Thymus (tissue), 11 donors: ENCODE results near the gene ARHGEF7. TPM values are rescaled to one million over a fixed set of nuclear protein-coding genes. Genes with fewer than 3 reads are reported as not detected.

Source experiments
- DNase-seq, 9 donors: peaks; one replicate each; pipeline ENCODE4 v3.0.0-alpha.2; 2013; ENCODE audit warnings: low spot score in 9 of 9, low read depth in 6 of 9, missing footprints in 1 of 9
- H3K27ac ChIP-seq, 2 donors: one replicate each; pipeline ENCODE4 v1.5.1; 2013; ENCODE audit warnings: control low read depth in 1 of 2, low read depth in 1 of 2, low read length in 1 of 2, mild to moderate bottlenecking in 1 of 2, moderate library complexity in 1 of 2
- H3K27me3 ChIP-seq, 2 donors: one replicate each; pipeline ENCODE4 v1.5.1; 2013; ENCODE audit warnings: low read length in 1 of 2; ENCODE audit not compliant: control insufficient read depth in 2 of 2, insufficient read depth in 1 of 2
- H3K36me3 ChIP-seq, 2 donors: one replicate each; pipeline ENCODE4 v1.5.1; 2013; ENCODE audit warnings: low read length in 1 of 2, mild to moderate bottlenecking in 1 of 2, moderate library complexity in 1 of 2; ENCODE audit not compliant: control insufficient read depth in 2 of 2, insufficient read depth in 2 of 2
- H3K4me1 ChIP-seq, 2 donors: one replicate each; pipeline ENCODE4 v1.5.1; 2013; ENCODE audit warnings: low read length in 2 of 2; ENCODE audit not compliant: control insufficient read depth in 2 of 2, insufficient read depth in 2 of 2
- H3K4me3 ChIP-seq, 2 donors: one replicate each; pipeline ENCODE4 v1.5.1; 2013; ENCODE audit warnings: low read length in 2 of 2, control low read depth in 1 of 2, mild to moderate bottlenecking in 1 of 2
- H3K9me3 ChIP-seq, 2 donors: one replicate each; pipeline ENCODE4 v1.5.1; 2013; ENCODE audit warnings: low read length in 1 of 2, mild to moderate bottlenecking in 1 of 2; ENCODE audit not compliant: control insufficient read depth in 2 of 2, insufficient read depth in 1 of 2
- WGBS: extraction: QIAGEN DNeasy Blood & Tissue Kit; methylation state at CpG from one replicate; pipeline ENCODE4 v1.1.7; 2013; 5-methylcytosine and 5-hydroxymethylcytosine counted together
- polyA plus RNA-seq: library from polyadenylated mRNA; stranded (reverse); fragments of 200-250 nt; gene quantifications from one replicate; pipeline ENCODE4 v1.2.3, GENCODE V29; 2013
- total RNA-seq: library from RNA; stranded (reverse); fragments of 120-200 nt; gene quantifications from one replicate; pipeline ENCODE4 v1.2.4, GENCODE V29; 2013
- donor health status: healthy.

ARHGEF7 gene
- total and polyA plus RNA-seq, 2 donors = 60.4 to 71.9 TPM

- no peaks in the 10 kb centered on the region for H3K4me1 ChIP-seq
- peaks cover 5 to 62% of the 10 kb centered on the region in 2 donors for H3K27me3 ChIP-seq
- DNase-seq = no peak
- no peaks in the 10 kb centered on the region for H3K36me3 ChIP-seq
- H3K4me3 ChIP-seq = no peak overlapping the region
- 89% methylated on average over 9 of the region's 9 CpGs for WGBS
- no peak overlapping the region for H3K27ac ChIP-seq
- H3K9me3 ChIP-seq = no peaks in the 10 kb centered on the region
These were observed 21.5 kb upstream of the ARHGEF7 start for GRCh38 chr13:111093634-111094033.

DNA sequence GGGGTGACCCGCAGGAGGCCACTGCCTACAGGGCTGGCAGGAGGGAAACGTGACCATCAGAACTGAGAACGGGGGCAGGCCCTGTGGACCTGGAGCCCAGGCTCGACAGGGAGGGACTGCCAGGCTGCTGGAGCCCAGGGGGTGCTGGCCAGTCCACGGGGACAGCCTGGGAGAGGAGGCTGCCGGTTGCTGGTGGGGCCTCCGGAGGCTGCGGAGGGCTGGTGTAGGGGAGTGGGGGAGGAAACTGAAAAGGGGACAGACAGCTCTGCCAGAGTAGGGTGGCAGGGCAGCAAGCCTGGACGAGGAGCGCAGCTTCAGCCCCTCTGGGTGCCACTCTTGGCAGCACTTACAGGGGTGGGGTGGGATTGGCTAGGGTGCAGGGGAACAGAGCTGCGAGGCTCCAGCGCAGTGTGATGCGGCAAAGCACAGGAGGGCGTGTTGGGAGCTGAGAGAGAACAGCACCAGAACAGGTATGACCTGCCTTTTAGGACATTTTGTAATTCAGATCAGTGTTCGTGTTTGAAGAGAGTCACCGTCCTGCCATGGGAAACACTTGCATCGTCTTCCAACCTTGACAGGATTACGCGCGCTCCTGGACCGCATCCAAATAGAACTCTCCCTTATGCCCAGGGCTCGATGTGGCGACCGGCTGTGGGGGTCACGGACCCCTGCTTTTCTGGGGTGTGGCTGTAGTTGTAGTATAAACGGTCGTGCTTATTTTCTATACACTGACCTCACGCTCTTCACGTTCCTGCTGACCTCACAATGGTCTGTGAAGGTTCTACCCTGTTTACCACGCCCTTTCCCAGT, 19.9 kb upstream of the ARHGEF7 start:
- no peaks in the 10 kb centered on the region for H3K36me3 ChIP-seq
- no peaks in the 10 kb centered on the region for H3K4me1 ChIP-seq
- DNase-seq = no peak
- H3K27ac ChIP-seq = no peak overlapping the region
- H3K4me3 ChIP-seq = no peak overlapping the region
- peaks cover 5 to 62% of the 10 kb centered on the region in 2 donors for H3K27me3 ChIP-seq
- no peaks in the 10 kb centered on the region for H3K9me3 ChIP-seq
- WGBS = 86% methylated on average over 30 of the region's 30 CpGs

DNA sequence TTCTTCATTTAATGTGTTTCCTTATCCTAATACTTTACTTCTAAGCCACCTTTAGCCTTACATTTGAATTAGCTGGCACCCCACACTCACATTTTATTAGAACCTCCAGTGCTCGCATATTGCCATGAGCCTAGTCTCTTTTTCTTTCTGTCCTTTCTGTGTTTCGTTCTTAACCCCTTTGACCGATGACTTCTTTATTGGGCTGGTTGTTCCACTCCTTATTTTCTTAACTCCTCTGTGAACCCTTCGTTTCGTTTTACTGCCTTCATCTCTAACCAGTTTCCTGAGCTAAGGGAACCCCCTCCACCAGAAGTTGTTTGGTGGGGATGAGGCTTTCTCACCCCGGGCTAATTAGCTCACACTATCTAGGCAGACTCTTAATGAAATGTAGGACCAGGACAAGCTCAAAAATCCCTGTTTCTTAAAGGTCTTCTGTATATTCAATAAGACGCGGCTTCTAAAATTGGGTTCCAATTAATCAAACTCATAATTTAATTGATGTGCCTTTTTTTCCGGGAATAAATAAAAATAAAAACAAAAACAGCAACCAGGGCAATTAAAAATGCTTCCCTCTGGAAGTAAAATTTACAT, 19.1 kb upstream of the ARHGEF7 start:
- 64% methylated on average over 9 of the region's 9 CpGs for WGBS
- Histone ChIP-seq H3K9me3 (no peaks in the 10 kb centered on the region), H3K27ac (no peak overlapping the region), H3K4me1 (no peaks in the 10 kb centered on the region), H3K36me3 (no peaks in the 10 kb centered on the region), H3K27me3 (peaks cover 5 to 62% of the 10 kb centered on the region in 2 donors), H3K4me3 (no peak overlapping the region)
- no peak for DNase-seq

DNA sequence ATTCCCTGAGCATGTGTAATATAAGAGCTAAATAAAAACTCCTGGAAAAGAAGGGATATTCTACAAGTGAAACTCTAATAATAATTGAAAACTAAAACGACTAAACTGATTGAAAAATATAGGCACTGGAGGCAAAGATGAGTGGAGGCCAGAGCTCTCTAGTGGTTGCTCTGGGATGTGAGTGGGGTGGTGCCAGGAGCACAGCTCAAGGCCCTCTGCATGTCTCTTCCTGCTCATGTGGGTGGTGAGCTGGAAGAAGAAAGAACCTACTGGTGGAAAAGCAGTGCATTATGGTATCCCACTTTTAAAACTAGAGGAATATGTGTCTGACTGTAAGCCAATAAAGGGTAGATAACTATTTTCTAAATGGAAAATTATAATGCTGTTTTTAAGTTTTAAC, 15.8 kb upstream of the ARHGEF7 start:
- H3K27me3 ChIP-seq = peaks cover 1 to 36% of the 10 kb centered on the region in 2 donors
- no peak overlapping the region for H3K27ac ChIP-seq
- no peaks in the 10 kb centered on the region for H3K9me3 ChIP-seq
- DNase-seq = no peak
- WGBS = 73% methylated on average over 1 of the region's 1 CpG
- H3K36me3 ChIP-seq = no peaks in the 10 kb centered on the region
- no peaks in the 10 kb centered on the region for H3K4me1 ChIP-seq
- H3K4me3 ChIP-seq = no peak overlapping the region

DNA sequence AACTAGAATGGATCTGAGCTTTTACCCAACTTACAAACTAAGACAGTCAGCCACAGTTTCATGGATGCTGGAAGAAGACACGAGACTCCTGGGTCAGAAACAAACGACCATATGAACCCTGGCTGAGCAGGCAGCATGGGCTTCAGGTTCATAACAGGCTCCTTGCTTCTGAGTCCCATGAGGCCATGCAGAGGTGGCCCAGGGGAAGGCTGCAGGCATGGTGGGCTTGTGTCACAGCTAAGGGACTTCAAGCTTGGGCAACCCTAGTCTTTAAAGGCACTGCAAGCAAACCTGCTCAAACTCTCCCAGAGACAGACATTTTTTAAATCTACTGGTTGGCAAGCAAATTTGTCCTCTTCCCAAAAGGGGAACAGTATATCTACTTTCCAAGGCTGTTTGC, 5.1 kb upstream of the ARHGEF7 start:
- WGBS = 79% methylated on average over 2 of the region's 2 CpGs

GRCh38 chr13:111111376-111111937, 3.7 kb upstream of the ARHGEF7 start:
- WGBS = 92% methylated on average over 7 of the region's 7 CpGs
- Histone ChIP-seq H3K4me1 (peaks cover 0 to 13% of the 10 kb centered on the region in 2 donors), H3K36me3 (no peaks in the 10 kb centered on the region), H3K9me3 (peaks cover 0 to 2% of the 10 kb centered on the region in 2 donors), H3K4me3 (no peak overlapping the region), H3K27ac (no peak overlapping the region), H3K27me3 (peaks cover 55 to 69% of the 10 kb centered on the region in 2 donors)
- DNase-seq = no peak

More for the DNA sequence above, 5.1 kb upstream of the ARHGEF7 start:
- Histone ChIP-seq H3K4me1 (peaks cover 0 to 7% of the 10 kb centered on the region in 2 donors), H3K27me3 (peaks cover 44 to 59% of the 10 kb centered on the region in 2 donors), H3K27ac (no peak overlapping the region), H3K4me3 (no peak overlapping the region), H3K36me3 (no peaks in the 10 kb centered on the region), H3K9me3 (peaks cover 0 to 2% of the 10 kb centered on the region in 2 donors)
- no peak for DNase-seq

GRCh38 chr13:111112196-111112595, 2.9 kb upstream of the ARHGEF7 start:
- Histone ChIP-seq H3K9me3 (peaks cover 0 to 2% of the 10 kb centered on the region in 2 donors), H3K27ac (no peak overlapping the region), H3K27me3 (peaks cover 57 to 77% of the 10 kb centered on the region in 2 donors), H3K36me3 (no peaks in the 10 kb centered on the region), H3K4me3 (no peak overlapping the region), H3K4me1 (peaks cover 0 to 13% of the 10 kb centered on the region in 2 donors)
- WGBS = 95% methylated on average over 9 of the region's 9 CpGs
- no peak for DNase-seq

DNA sequence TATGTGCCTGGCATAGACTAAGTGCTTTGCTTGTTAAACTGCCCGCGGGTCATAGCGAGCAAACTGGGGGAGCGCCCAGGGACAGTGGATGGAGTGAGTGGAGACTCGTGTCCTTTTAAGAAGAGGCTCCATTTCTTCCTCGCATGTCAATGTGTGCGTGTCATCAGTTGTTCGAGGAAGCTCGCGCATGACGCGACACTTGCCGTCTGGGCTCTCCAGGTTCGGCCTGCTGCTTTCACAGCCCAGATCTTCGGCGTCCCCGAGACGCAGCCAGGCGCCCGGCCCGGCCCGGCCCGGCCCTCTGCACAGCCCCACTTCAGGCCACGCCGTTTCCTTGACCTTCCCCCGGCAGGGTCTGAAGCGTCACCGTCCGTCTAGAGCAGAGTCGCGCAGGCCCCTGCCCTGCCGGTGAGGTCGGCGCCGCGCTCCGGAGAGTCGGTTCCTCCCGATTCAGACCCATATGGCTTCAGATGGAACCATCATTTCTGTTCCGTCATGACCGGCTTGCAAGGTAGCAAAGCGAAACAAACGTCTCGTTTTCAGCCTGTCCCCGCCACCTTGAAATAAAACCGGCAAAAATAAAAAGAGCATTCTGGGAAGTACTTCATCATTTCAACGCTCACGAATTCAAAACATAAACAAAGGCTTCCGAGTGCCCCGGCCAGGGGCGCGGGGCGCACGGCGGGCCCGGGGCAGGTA, 599 bp upstream of the ARHGEF7 start:
- Histone ChIP-seq H3K27ac (peak overlapping the region in 1 of 2 donors; percentile 52), H3K9me3 (peaks cover 2 to 6% of the 10 kb centered on the region in 2 donors), H3K4me3 (peak overlapping the region; percentile 50 to 63), H3K4me1 (peaks cover 0 to 13% of the 10 kb centered on the region in 2 donors), H3K36me3 (no peaks in the 10 kb centered on the region), H3K27me3 (peaks cover 77 to 92% of the 10 kb centered on the region in 2 donors)
- DNase-seq = peak in 5 of 9 donors; percentile 10 to 59 (median 28)
- WGBS = 1% methylated on average over 56 of the region's 56 CpGs
